Measurements from ENCODE around the gene CHGA. TPM values are rescaled to one million over a fixed set of nuclear protein-coding genes. Genes with fewer than 3 reads are reported as not detected.

CHGA gene
- total RNA-seq, 1 experiment from 2014 or later, result 0.24 TPM

GRCh38 chr14:92902191-92902590, 20.8 kb upstream of the CHGA start:
- in situ Hi-C loops (cut with HindIII; ENCODE audit: low sequenced_read_pairs), result no loop called here

GRCh38 chr14:92902726-92903125, 20.2 kb upstream of the CHGA start:
- no peak for DNase-seq (ENCODE audit: low spot score)

More at GRCh38 chr14:92902191-92902590, 20.8 kb upstream of the CHGA start:
- no peak for DNase-seq (ENCODE audit: low spot score)

GRCh38 chr14:92903359-92903758, 19.6 kb upstream of the CHGA start:
- DNase-seq (ENCODE audit: low spot score), result no peak

More at GRCh38 chr14:92902726-92903125, 20.2 kb upstream of the CHGA start:
- in situ Hi-C loops (cut with HindIII; ENCODE audit: low sequenced_read_pairs), result no loop called here

GRCh38 chr14:92905667-92906066, 17.3 kb upstream of the CHGA start:
- in situ Hi-C loops (cut with HindIII; ENCODE audit: low sequenced_read_pairs), result no loop called here
- DNase-seq (ENCODE audit: low spot score), result no peak

More at GRCh38 chr14:92903359-92903758, 19.6 kb upstream of the CHGA start:
- in situ Hi-C loops (cut with HindIII; ENCODE audit: low sequenced_read_pairs), result no loop called here

- no peak for DNase-seq (ENCODE audit: low spot score)
- in situ Hi-C loops (cut with HindIII; ENCODE audit: low sequenced_read_pairs), result no loop called here
Observed at GRCh38 chr14:92906420-92906819, 16.5 kb upstream of the CHGA start.

- in situ Hi-C loops (cut with HindIII; ENCODE audit: low sequenced_read_pairs), result no loop called here
- no peak for DNase-seq (ENCODE audit: low spot score)
Observed at GRCh38 chr14:92906823-92907222, 16.1 kb upstream of the CHGA start.

GRCh38 chr14:92907316-92907911, 15.5 kb upstream of the CHGA start:
- no peak for DNase-seq (ENCODE audit: low spot score)
- in situ Hi-C loops (cut with HindIII; ENCODE audit: low sequenced_read_pairs), result no loop called here

- in situ Hi-C loops (cut with HindIII; ENCODE audit: low sequenced_read_pairs), result no loop called here
- DNase-seq (ENCODE audit: low spot score), result no peak
Observed at GRCh38 chr14:92914087-92914656, 8.8 kb upstream of the CHGA start.

- DNase-seq (ENCODE audit: low spot score), result no peak
- in situ Hi-C loops (cut with HindIII; ENCODE audit: low sequenced_read_pairs), result no loop called here
Observed at GRCh38 chr14:92916201-92916600, 6.7 kb upstream of the CHGA start.

- in situ Hi-C loops (cut with HindIII; ENCODE audit: low sequenced_read_pairs), result no loop called here
- no peak for DNase-seq (ENCODE audit: low spot score)
Observed at GRCh38 chr14:92917041-92917940, 5.7 kb upstream of the CHGA start.

DNA sequence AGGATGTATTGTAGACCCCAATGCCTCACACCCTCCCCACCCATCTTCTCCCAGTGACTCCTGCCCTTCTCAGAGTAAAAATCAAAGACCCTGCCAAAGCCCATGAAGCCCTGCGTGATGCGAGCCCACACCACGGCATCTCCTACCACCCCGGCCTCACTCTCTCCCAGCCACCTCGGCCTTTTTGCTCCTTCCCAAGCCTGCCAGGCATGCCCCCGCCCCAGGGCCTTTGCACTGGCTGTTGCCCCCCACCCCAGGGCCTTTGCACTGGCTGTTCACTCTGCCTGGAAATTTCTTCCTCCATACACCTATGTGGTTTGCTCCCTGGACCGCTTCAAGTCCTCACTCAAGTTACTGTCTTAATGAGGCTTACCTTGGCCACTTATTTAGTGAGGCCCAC, 5.0 kb upstream of the CHGA start:
- no peak for DNase-seq (ENCODE audit: low spot score)
- in situ Hi-C loops (cut with HindIII; ENCODE audit: low sequenced_read_pairs), result no loop called here

DNA sequence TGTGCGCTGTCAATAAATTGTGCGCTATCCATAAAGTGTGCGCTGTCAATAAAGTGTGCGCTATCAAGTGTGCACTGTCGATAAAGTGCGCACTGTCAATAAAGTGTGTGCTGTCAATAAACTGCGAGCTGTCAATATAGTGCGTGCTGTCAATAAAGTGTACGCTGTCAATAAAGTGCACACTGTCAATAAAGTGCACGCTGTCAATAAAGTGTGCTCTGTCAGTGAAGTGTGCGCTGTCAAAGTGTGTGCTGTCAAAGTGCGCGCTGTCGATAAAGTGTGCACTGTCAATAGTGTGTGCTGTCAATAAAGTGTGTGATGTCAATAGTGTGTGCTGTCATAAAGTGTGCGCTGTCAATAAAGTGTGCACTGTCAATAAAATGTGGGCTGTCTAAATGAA, 2.9 kb upstream of the CHGA start:
- DNase-seq (ENCODE audit: low spot score), result no peak
- in situ Hi-C loops (cut with HindIII; ENCODE audit: low sequenced_read_pairs), result no loop called here

DNA sequence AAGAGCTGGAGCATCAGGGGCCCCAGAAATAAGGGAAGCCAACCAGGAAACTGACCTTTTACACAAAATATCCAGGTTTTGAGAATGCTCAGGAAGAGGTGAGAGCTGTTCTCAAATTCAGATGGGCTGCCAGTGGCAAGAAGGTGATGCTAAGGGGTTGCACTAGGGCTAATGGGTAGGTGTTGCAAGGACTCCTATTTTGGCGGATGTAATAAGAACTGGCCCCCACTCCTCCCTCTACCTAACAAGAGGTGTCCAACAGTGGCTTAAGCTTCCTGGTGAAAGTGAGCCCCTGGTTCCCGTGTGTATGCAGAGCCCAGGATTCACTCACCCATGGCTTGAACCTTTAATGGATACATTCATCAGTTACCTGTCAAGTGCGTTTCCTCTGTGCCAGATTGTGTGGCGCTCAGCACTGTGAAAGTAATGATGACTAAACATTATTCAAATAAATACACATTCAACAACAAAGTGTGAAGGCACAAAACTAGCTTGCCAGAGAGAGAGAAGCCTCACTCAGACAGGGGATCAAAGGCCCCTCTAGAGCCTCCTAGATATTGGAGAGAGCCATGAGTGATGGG, 705 bp upstream of the CHGA start:
- in situ Hi-C loops (cut with HindIII; ENCODE audit: low sequenced_read_pairs), result no loop called here
- DNase-seq (ENCODE audit: low spot score), result no peak

GRCh38 chr14:92923744-92924103, 774 bp downstream of the CHGA start:
- in situ Hi-C loops (cut with HindIII; ENCODE audit: low sequenced_read_pairs), result no loop called here
- DNase-seq (ENCODE audit: low spot score), result no peak

DNA sequence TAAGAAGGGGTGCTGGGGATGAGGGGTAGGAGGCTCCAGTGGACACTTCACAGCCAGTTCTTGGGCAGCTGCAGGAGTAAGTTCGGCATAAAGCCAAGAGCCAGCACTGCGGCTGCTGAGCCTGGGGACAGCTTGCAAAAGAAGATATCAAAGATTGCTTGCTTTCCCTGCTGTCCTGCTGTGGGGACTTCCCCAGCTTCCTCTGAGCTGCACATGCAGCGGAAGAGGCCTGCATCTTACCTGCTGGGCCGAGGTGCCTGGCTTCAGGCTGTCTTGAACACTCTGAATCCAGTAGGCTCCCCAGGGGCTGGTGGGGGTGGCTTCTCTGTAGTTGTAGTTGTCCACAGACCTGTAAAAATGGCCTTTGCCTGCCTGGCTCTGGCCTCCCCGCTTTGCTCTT, 1.3 kb downstream of the CHGA start:
- in situ Hi-C loops (cut with HindIII; ENCODE audit: low sequenced_read_pairs), result no loop called here
- DNase-seq (ENCODE audit: low spot score), result no peak

DNA sequence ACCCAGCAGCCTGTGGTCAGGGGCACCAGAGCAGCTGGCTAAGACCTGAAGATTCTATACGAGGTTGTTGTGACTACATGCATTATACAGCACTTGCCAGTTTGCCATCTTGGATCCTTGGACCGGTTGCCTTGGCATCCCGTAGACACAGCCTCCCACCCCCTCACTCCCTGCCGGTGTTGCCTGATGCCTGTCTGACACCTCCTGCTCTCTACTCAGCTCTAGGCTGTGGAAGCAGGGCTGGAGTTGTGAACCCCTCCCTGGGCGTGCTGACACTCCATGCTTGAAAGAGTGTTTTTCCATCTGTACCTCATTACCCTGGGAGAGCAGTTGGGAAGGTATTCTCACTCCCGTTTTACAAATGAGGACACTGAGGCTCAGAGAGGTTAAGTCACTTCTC, 2.5 kb downstream of the CHGA start:
- in situ Hi-C loops (cut with HindIII; ENCODE audit: low sequenced_read_pairs), result no loop called here
- no peak for DNase-seq (ENCODE audit: low spot score)

DNA sequence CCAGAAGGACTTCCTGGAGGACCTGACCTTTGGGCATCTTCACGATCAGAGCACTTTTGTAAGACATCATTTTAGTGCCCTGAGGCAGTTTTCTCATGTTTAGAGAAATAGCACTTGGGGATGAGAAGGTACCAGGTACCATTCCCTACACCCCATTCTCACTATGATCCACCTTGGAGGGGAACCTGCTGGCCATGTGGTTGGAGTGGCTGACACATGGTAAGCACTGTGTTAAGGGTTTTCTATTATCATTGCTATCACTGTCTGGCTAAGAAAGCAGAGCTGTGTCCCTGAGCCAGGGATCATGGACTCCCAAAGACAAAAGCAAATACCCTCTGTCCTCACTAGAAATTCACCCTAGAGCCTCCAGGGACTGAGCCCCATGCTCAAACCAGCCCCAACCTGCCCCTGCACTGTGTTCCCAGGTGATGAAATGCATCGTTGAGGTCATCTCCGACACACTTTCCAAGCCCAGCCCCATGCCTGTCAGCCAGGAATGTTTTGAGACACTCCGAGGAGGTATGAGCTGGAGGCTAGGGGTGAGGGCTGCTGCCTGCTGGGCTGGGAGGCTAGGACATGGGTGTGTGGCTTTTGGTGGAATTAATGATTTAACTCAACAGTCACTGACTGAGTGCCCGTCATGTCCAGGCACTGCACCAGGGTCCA, 3.4 kb downstream of the CHGA start:
- in situ Hi-C loops (cut with HindIII; ENCODE audit: low sequenced_read_pairs), result no loop called here
- DNase-seq (ENCODE audit: low spot score), result no peak

GRCh38 chr14:92926931-92927330, 4.0 kb downstream of the CHGA start:
- in situ Hi-C loops (cut with HindIII; ENCODE audit: low sequenced_read_pairs), result no loop called here
- DNase-seq (ENCODE audit: low spot score), result no peak

GRCh38 chr14:92927349-92928257, 4.7 kb downstream of the CHGA start:
- DNase-seq (ENCODE audit: low spot score), result no peak
- in situ Hi-C loops (cut with HindIII; ENCODE audit: low sequenced_read_pairs), result no loop called here

Measured in G401 (cell line).